GM12873 (cell line): ENCODE results near the gene UBA5.

Source experiments
- CTCF ChIP-seq: IDR thresholded peaks from 2 replicates; pipeline ENCODE4 v1.5.1; 2012; ENCODE audit warnings: low read depth, mild to moderate bottlenecking, moderate library complexity, low read length, control low read depth; ENCODE audit not compliant: insufficient read depth; ENCODE audit errors: missing control alignments

Gene UBA5

GRCh38 chr3:132662212-132662611, 2.1 kb downstream of the UBA5 start:
- no peak for TF ChIP-seq CTCF

- no peak for TF ChIP-seq CTCF
Measured at GRCh38 chr3:132665230-132665745, 5.2 kb downstream of the UBA5 start.

GRCh38 chr3:132669256-132669777, 9.2 kb downstream of the UBA5 start:
- no peak for TF ChIP-seq CTCF

GRCh38 chr3:132675408-132675807, 15.3 kb downstream of the UBA5 start:
- TF ChIP-seq CTCF = no peak

GRCh38 chr3:132679911-132680310, 19.8 kb downstream of the UBA5 start:
- TF ChIP-seq CTCF = no peak

GRCh38 chr3:132681421-132681820, 21.3 kb downstream of the UBA5 start:
- no peak for TF ChIP-seq CTCF

- no peak for TF ChIP-seq CTCF
Measured at GRCh38 chr3:132682201-132682600, 22.1 kb downstream of the UBA5 start.

- no peak for TF ChIP-seq CTCF
Measured at GRCh38 chr3:132690040-132690439, 29.9 kb downstream of the UBA5 start.
